ENCODE measurements around the gene ABCB9.

GRCh38 chr12:122896662-122897061 lies 69.6 kb downstream of the ABCB9 start:
- TF ChIP-seq CTCF (IDR thresholded peaks at IDR 0.05; ENCODE audit: low read depth, low read length, poor library complexity, severe bottlenecking) (no peak), EZH2phosphoT487 (IDR thresholded peaks at IDR 0.05; ENCODE audit: borderline replicate concordance, low read length) (no peak)

Data from DOHH2 (cell line).